SKM-1 treated with dmso at 0.1 percent for 144 hours (cell line): ENCODE results near the gene TVP23C.

Source experiments
- DNase-seq: peaks from one replicate; lab custom pipeline; 2025; ENCODE audit not compliant: unreplicated experiment; lab: John Stamatoyannopoulos, UW

TVP23C gene

GRCh38 chr17:15496735-15497670, 66.3 kb downstream of the TVP23C start:
- DNase-seq: no peak

- DNase-seq: no peak
These were observed 68.5 kb downstream of the TVP23C start for GRCh38 chr17:15494821-15495220.

DNA sequence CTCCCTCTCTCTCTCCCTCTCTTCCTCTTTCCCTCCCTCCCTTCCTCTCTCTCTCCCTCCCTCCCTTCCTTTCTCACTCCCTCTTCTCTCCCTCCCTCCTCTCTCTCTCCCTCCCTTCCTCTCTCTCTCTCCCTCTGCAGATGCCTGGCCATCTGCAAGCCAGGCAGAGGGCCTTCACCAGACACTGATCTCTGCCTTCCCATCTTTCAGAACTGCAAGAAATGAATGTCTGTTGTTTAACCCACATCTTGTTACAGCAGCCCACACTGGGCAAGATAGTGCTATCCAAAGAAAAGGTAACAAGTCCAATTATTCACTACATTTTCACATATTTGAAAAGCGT, 69.6 kb downstream of the TVP23C start:
- DNase-seq: no peak

DNA sequence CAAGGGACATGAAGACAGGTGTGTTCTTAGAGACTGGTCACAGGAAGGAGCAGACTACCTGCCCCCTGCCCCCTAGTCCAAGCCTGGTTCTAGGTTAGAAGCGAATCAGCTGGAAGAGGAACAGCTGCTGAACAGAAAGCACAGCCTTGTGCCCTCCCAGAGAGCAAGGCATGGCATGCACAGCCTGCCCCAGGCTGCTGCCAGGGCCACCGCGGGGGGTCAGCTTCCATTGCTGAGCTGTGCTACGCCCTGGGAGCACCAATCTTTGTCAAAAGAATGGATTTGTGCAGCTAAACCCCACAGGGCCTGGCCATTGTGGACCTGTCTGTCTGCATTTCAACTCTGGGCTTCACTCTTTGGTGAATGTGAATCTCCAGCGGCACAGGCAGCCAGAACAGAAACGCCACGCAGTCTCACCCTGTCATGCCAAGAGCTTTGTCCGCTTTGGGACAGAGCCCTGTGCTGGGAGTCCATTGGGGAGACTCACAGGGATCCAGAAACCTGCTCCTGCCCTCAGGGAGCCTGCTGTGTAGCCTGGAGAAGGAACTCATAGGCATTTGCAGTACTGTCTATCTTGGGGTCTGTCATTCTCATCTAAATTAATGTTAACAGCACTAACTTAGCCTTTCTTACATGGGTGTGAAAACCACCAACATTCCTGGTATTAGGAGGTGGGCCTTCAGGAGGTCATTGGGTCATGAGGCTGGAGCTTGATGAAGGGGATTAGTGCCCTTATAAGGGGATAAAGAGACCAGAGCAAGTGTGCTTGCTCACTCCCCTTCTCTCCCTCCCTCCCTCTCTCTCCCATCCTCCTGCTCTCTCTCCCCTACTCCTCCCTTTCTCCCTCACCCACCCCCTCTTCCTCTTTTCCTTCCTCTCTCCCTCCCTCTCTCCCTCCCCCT, 70.2 kb downstream of the TVP23C start:
- DNase-seq: no peak

- no peak for DNase-seq
These were observed 71.1 kb downstream of the TVP23C start for GRCh38 chr17:15492186-15492585.

DNA sequence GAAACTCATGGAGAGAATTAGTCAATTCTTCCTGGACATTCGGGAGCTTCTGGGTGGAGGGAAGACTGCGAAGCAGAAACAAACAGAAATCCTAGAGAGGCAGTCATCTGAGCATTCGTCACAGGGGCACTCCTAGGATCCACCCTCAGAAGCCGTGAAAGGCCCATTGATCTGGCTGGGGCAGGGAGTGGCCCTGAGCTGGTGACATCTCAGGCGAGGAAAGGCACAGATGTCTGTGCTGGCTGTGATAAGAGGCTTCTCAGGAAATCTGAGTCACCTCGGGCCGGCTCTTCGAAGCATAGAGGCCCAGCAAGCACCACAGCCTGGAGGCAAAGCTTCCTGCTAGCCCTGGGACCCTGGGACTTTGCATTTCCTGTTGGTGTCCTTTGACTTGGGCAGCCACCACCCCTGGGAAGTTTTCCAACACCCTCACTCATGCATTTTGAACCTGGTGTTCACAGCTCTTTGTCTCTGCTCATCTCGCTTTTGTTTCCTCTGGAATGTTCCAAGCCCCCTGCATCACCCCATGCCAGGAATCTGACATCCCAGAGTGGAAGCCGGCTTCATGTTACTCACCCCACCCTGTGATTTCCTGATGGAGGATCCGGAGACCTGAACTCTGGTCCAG, 72.5 kb downstream of the TVP23C start:
- DNase-seq: no peak

GRCh38 chr17:15488557-15488956, 74.7 kb downstream of the TVP23C start:
- no peak for DNase-seq

- no peak for DNase-seq
These were observed 78.2 kb downstream of the TVP23C start for GRCh38 chr17:15485045-15485444.

- no peak for DNase-seq
These were observed 79.9 kb downstream of the TVP23C start for GRCh38 chr17:15483431-15483830.

GRCh38 chr17:15482476-15482875, 80.8 kb downstream of the TVP23C start:
- no peak for DNase-seq

- DNase-seq: no peak
These were observed 81.8 kb downstream of the TVP23C start for GRCh38 chr17:15481481-15481880.

GRCh38 chr17:15480204-15480603, 83.1 kb downstream of the TVP23C start:
- no peak for DNase-seq

DNA sequence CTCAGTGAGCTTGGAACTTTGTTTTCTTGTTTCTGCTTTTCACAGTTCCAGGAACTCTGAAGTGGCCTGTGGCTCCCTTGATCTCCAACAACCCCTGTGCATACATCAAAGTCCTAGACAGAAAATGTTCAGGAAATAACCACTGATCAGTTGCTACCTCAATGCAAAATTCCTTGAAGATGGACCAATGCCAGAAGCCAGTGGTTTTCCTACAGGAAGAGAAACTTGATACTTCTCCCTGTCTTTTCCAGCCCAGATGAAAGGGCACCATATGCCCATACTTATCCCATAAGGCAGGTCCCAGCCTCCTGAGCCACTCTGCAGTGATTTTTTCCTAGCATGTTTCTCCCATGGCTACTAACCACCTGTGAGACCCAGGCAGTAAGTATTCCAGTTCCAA, 83.6 kb downstream of the TVP23C start:
- no peak for DNase-seq

GRCh38 chr17:15478845-15479244, 84.4 kb downstream of the TVP23C start:
- no peak for DNase-seq

DNA sequence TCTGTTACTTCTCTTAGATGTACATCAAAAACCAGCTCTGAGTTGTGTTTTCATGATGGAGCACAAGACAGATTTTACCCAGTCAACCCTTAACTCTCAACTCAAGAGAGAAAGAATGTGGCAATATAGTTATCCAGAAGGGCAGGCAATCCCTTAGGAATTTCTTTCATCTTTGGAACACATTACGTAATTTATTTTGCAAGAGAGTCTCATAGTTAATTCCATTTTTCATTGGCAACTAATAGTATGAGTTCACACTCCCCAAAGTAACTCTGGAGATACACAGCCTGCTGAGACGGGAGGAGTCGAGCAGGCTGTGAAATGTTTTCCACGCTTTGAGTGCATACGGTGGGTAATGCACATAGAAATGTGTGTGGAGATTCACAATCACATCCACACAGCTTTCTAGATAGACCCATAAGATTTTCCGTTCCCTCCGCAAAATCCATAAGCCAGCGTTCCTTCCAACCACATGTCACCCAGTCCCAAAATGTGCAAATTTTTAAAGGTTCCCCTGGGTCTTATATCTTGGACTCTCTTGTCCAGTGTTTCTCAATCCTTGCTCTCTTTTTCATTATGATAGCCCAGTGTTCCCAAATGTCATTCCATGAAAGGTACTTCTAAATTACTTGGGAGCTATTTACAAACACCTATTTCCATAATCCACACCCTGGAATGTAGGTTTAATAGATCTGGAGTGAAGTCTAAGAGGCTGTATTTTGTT, 87.5 kb downstream of the TVP23C start:
- no peak for DNase-seq

GRCh38 chr17:15472891-15473290, 90.4 kb downstream of the TVP23C start:
- DNase-seq: no peak

- no peak for DNase-seq
These were observed 92.7 kb downstream of the TVP23C start for GRCh38 chr17:15470536-15470935.

- no peak for DNase-seq
These were observed 94.0 kb downstream of the TVP23C start for GRCh38 chr17:15469260-15469659.

- DNase-seq: no peak
These were observed 95.2 kb downstream of the TVP23C start for GRCh38 chr17:15468126-15468525.

GRCh38 chr17:15467592-15467991, 95.7 kb downstream of the TVP23C start, which contains the start of gene CDRT4:
TSS of gene CDRT4 (minus strand) at chr17:15467621. CDS start at chr17:15440238, 27,383 bp downstream.
- DNase-seq: no peak

GRCh38 chr17:15466131-15466530, 97.2 kb downstream of the TVP23C start:
- no peak for DNase-seq
